Activated CD4-positive, alpha-beta T cell treated with anti-CD3 and anti-CD28 coated beads, Interleukin-2, amount 50 U/mL, for 24 hours (primary cell): ENCODE data around the gene MYO5B.

Source experiments
- DNase-seq, 2 donors: peaks; one replicate each; pipeline ENCODE4 v3.0.0-alpha.2; 2020; ENCODE audit warnings: low read depth in 1 of 2, low spot score in 1 of 2

MYO5B gene

DNA sequence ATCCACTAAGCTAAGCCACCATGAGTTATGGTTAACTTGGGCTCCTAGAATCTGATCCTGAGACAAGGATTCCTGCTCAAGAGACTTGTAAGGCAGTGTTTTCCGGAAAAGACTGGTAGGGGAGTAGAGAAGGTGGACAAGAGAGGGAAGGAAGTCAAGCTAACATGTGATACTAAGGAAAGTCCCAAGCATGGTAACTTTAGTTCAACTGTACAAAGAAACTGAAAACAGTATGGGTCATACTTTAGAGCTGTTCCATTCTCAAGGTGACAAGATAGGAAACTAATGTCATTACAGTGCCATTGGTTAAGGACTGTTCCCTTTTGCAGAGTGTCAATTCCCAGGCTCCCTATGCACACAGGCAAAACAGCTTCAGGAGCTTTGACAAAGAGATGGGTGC, 5.8 kb downstream of the MYO5B start:
- no peak for DNase-seq

DNA sequence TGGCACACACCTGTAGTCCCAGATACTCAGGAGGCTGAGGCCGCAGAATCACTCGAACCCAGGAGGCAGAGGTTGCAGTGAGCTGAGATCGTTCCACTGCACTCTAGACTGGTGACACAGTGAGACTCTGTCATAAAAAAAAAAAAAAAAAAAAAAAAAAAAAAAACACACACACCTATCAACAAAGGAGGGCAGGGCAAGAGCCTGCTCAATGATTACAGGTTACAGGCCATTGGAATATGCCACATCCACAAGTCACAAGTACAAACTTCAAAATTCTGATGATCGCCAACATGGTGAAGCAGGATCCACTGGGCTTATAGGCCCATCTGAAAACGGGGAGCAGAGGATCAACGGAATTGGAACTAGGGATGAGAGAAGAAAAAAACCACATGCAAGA, 6.3 kb downstream of the MYO5B start:
- no peak for DNase-seq

- no peak for DNase-seq
These were observed 7.3 kb downstream of the MYO5B start for GRCh38 chr18:50187659-50188058.

- no peak for DNase-seq
These were observed 8.6 kb downstream of the MYO5B start for GRCh38 chr18:50186385-50186784.

- no peak for DNase-seq
These were observed 11.4 kb downstream of the MYO5B start for GRCh38 chr18:50183556-50183955.

DNA sequence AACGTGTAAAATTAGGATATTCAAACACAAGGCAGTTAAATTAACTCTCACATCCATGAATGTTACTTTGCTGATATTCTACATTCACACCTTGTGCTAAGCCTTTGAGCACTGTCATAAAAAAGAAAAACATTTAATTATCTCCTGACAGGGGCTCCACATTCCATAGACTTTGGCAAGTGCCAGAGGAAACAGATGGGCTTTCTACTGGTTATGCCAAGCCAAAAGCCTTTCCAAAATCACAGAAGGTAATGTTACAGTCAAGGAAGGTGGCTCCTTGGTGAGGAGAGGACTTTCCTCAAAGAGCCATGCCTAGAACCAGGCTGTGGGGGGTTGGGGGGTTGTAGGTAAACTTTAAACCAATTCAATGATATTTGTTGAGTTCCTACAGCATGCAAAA, 12.4 kb downstream of the MYO5B start:
- DNase-seq: no peak

DNA sequence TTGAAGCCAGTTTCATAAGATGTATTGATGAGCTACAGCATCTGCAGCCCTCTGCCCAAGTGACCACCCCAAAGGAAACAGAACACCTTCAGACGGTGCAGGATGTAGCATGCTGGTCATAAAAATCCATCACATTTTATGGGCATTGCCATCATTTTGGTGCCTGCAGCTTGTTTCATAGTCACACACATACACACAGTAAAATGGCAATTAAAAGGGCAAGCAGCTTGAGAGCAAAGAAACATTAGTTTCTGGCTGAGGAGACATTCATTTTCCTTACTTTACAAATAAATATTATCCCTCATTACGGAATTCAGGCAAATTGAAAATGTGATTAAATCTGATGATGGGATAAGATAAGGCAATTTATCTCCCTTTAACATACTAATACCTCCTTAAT, 13.4 kb downstream of the MYO5B start:
- no peak for DNase-seq

DNA sequence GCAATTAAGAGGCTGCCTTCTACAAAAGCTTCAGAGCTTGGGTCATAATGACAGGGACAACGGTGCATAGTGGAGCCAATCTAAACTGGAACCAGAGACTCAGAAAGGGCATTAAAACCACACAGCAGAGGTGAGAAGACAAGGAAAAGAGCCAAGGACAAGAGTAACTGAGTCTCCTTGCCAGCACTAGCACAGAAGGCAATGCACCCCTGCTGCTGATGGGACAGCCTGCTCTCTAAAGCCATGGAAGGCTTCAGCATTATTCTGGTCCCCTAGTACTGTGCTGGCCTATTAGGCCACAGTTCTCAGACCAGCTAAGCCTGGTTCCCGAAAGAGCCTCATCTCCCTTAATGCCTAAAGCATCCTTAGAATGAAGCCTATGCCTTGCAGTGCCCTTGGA, 15.5 kb downstream of the MYO5B start:
- DNase-seq: no peak

GRCh38 chr18:50177294-50177992, 17.5 kb downstream of the MYO5B start:
- no peak for DNase-seq

DNA sequence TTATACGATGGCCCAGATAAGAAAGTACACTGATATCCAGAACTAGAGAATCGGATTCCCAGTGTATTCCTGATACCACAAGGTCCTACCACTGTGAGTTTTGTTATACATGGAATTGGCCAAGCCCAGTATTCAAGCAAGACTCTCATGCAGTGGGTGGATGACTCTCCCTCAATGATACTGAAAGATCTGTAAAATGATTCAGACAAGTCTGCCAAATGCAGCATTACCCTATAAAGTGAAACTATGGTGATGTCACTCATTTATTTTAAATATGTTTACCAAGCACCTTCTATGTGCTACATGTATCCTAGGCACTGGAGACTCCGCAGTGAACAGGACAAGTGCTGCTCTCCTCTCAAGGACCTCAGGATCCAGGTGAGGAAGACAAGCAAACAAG, 22.6 kb downstream of the MYO5B start:
- no peak for DNase-seq

GRCh38 chr18:50171406-50171805, 23.5 kb downstream of the MYO5B start:
- no peak for DNase-seq

- DNase-seq: no peak
These were observed 24.9 kb downstream of the MYO5B start for GRCh38 chr18:50170004-50170403.

GRCh38 chr18:50169149-50169548, 25.8 kb downstream of the MYO5B start:
- DNase-seq: no peak

GRCh38 chr18:50167966-50168365, 27.0 kb downstream of the MYO5B start:
- DNase-seq: no peak

- no peak for DNase-seq
These were observed 28.0 kb downstream of the MYO5B start for GRCh38 chr18:50166901-50167300.

DNA sequence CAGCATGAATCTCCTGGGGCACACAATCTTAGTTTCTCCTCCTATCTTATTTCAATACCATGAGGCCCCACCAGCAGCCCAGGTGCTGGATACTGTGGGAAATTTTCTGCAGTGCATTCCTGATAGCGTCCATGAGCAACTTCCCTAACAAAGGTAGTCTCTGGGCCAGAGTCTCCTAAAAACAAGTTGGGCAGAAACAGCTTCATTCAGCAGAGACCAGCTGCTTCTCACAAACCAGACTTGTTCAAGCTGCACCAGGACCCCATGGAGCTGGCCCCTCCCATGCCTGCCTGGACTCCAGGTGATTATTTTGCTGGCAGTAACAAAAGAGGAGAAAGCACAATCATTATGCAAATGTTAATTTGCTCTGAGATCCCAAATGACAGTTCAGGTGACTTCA, 31.4 kb downstream of the MYO5B start:
- DNase-seq: no peak

DNA sequence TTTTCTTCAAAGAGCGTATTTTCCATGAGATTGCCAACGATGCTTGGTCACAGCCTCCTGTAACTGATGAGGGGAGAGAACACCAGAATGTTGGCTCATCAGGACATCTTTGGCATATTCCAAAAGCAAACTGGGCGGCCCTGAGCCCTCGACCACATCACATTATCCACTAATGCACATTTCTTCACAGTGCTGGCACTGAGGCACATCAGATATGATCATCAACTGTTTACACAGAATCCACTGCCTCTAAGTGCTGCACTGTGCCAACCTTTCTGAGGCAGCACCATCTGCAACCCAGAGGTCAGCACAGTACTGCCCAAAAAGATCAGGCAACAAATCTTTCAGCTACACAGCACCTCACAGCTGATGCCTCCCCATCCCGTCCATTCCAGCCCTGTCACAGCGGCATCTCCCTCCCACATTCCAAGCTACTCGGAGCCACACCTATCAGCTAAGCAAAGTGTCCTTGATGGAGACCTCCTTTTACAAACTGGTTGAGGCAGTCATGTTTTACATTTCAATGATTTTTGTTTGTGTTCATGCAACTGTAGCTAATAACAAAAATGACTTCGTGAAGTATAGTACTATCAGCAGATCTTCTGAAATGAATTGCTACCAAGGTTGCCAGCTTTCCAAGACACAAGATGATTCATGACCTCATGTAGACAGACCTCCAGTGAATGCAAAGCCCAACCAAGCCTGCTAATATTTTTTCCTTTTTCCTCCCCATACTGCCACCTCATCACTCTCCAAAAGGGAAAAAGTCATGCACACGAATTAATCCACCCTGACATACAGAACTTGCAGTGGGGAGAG, 32.3 kb downstream of the MYO5B start:
- DNase-seq: no peak

- DNase-seq: no peak
These were observed 33.2 kb downstream of the MYO5B start for GRCh38 chr18:50161597-50162205.

DNA sequence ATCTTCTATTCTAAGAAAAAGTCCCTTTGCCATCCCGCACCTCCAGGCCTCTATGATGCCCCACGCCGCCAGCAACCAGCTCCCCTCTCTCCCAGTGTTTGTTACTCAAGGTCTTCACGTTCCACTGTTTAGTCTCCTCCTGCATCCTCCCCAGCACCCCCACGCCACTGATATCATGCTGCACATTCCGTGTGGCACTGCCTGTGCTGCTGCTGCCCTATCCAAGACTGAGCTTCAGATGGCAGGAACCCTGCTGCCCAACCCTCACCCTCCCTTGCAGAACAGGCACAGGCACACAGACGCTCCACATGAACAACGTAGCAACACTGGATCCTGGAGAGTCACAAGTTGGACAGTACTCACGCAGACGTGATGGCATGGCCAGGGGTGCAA, 35.3 kb downstream of the MYO5B start:
- no peak for DNase-seq

DNA sequence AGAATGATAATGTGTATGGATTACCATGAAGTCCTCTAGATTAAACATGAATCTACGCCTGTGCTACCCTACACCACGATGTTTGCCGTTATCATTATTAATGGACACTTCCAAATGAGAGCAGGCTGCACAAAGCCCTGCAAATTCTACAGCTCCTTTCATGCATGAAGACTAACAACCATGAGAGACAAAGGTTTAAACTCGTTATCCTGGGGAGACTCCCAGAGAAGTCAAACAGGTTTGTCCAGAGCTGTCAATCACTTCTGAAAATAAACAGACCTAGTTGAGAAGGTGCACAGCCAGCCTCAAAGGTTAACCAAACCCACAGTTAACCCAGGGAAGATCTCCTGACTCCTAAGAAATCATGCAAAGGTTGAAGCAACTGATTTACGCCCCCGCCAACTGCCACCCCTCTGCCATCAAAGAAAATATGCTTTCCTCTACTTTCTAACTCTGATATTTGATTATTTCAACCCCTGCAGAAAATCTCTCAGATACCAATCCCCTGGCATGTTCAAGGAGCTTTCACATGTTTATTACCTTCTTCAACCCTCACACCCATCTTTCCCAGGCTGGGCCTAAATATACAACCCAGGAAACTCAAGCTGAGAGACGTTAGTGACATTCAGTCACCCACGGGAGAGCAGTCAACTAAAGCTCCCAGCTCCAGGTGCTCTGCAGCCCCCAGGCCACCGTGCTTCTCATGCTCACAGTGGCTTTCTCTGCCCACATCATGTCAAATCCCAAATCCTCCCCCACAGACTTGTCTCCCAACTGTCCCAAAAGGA, 35.9 kb downstream of the MYO5B start:
- no peak for DNase-seq

DNA sequence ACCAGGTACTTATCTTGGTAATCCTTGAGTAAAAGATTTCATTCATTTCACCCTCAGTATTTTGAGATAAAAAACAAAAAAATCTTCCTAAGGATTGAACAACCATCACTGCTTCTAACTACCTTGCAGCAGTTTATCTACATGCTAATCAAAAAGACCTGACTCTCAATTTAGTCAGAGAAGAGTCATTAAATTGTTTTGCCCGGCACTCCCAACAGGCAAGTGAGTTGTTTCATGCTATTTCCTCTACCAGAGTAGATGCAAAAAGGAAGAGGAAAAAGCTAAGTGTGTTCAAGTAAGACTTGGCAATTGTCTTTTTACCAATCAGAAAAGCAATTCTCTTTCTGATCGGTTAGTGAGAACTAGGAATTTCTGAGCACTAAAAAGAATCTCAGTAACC, 39.5 kb downstream of the MYO5B start:
- no peak for DNase-seq

DNA sequence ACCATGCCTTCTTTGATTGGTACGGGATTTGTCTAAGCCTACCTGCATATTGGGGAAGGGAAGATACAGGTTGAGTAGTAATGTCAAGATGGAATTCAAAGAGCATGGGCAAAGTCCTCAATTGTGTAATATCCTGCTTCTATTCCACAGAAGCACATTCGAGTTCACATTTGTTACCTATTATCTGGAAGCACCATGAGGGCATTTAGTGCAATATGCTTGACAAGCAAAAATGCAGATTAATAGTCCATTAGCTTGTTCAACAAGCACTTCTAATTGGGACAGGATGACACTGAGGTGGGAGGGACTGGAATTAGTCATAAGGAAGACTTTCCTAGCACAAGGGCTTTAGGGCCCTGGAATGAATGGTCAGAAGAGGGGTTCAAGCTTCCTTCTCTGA, 40.5 kb downstream of the MYO5B start:
- no peak for DNase-seq
